NCI-H2029 treated with DMSO at 0.1 percent for 48 hours (cell line): ENCODE results near the gene ALOXE3.
"Not testable (repeated sequence)": the region's sequence is repeated elsewhere in the genome, so short reads cannot be mapped to it uniquely, and the experiment has no call there.

ENCODE experiments used
- DNase-seq: peaks from one replicate; lab custom pipeline; 2025; lab: John Stamatoyannopoulos, UW

Gene ALOXE3

GRCh38 chr17:8122422-8122923 is 4.2 kb upstream of the ALOXE3 start:
- DNase-seq, result no peak

DNA sequence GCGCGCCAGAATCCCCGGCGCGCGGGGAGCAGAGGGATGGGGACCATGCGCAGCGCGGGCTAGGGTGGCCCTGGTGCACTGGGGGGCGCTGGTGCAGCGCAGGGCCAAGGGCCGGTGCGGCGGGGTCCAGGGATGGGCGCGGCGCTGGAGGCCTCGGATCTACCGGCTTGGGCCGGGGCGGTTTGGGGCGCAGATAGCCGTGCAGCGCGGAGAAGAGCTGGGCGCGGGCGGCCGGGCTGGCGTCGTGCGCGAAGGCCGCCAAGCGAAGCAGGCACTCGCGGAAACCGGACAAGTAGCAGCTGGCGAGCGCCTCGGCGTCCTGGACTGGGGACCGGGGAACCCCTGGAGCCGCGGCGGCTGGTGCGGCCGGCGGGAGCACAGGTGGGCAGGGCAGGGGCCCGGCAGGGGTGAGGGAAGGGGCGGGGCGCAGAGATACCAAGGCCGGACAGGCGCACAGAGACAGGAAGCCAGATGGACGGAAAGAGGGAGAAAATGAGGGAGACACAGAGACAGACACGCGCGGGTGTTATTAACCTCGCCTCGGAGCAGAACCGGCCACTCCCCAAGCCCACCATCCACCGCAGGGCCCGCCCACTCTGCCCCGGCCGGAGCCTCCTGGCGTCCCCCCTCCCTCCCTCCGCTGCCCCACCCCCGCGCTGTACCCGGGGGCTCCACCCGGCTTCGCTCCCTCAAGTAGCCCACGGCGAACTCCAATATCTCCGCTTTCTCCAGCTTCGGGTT is 3.5 kb upstream of the ALOXE3 start:
- DNase-seq, result no peak

DNA sequence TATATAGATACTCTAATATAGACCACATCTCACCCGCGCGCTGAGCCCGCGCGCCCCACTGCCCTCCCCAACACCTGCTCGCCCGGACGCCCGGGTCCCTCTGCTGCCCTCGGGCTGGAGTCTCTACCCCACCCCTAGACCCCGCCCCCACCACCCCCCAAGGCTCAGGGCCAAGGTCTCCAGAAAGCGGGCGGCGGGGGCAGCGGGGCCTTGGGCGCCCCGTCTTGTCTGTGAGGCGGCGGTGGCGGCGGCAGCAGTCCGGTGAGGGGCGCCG is 3.0 kb upstream of the ALOXE3 start:
- DNase-seq, result no peak

GRCh38 chr17:8120520-8121406 is 2.4 kb upstream of the ALOXE3 start:
- peak; percentile 40 for DNase-seq

- DNase-seq, result peak; percentile 64
Observed at GRCh38 chr17:8119581-8120519, 1.5 kb upstream of the ALOXE3 start.

GRCh38 chr17:8118769-8119580 is 661 bp upstream of the ALOXE3 start:
- DNase-seq, result peak; percentile 65

GRCh38 chr17:8117367-8117979 is 841 bp downstream of the ALOXE3 start:
- no peak for DNase-seq

GRCh38 chr17:8116776-8117175 is 1.5 kb downstream of the ALOXE3 start:
- no peak for DNase-seq

GRCh38 chr17:8110907-8111306 is 7.4 kb downstream of the ALOXE3 start:
- DNase-seq, result no peak

DNA sequence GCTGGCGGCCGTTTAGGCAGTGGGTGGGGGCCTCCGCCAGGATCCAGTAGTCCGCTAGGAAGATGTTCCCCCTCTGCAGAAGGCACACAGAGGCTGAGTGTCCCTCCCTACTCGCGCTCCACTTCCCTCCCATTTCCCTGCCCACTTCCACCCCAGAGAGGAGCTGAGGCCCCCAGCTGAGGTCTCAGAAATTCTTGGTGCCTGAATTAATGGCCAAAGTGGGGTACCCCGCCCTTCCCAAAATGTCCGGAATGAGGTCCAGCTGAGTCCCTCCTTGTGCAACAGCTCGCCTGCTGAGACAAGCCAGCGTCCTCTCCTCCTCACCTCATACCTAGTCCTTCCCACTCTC is 7.9 kb downstream of the ALOXE3 start:
- no peak for DNase-seq

GRCh38 chr17:8109661-8110455 is 8.5 kb downstream of the ALOXE3 start:
- no peak for DNase-seq

- DNase-seq, result no peak
Observed at GRCh38 chr17:8108972-8109660, 9.2 kb downstream of the ALOXE3 start.

- DNase-seq, result not testable (repeated sequence)
Observed at GRCh38 chr17:8106980-8107379, 11.3 kb downstream of the ALOXE3 start.

GRCh38 chr17:8105957-8106398 is 12.3 kb downstream of the ALOXE3 start:
- no peak for DNase-seq

DNA sequence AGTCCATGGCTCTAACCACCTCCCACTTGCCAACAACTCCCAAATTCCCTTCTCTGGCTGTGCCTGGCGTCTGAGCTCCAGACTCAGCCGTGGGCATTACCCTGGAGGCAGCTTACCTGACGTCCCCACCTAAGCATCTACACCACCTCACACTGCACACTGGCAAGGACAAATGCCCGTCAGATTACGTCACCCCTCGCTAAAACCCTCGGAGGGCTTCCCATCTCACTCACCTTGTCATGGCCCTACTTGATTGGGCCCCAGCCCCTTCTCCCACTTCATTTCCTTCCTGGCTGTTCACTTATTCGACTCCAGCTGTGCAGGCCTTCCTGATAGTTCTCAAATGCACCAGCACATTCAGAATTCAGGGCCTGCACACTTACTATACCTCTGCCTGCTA is 13.4 kb downstream of the ALOXE3 start:
- no peak for DNase-seq

DNA sequence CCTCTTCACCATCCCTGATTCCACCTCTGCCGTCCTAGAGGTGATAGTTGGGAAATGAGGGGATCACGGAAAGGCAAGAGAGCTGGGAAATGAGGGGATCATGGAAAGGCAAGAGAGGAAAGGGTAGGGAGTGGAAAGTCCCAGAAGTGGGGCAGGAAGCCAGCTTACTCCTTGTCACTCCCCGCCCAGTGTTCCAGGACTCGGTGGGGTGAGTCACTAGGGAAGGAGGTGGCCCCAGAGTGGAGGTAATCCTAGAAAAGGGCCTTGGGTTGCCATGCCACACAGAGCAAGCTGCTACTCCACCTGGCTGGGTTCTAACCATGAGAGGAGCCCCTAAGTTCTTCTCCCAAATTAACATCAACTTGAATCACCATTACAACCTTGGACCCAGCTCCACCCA is 14.8 kb downstream of the ALOXE3 start:
- no peak for DNase-seq

GRCh38 chr17:8101721-8102120 is 16.6 kb downstream of the ALOXE3 start:
- no peak for DNase-seq

DNA sequence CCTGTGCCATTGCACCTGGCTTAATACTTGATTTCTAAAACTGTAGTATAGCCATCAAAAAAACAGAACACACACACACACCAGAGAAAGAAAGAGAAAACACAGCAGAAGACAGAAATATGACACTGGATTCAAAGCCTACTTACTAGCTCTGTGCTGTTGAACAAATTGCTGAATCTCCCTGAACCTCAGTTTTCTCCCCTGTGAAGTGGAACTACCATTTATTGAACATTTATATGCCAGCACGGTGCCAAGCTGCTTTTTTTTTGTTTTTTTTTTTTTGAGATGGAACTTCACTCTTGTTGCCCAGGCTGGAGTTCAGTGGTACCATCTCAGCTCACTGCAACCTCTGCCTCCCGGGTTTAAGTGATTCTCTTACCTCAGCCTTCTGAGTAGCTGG is 17.6 kb downstream of the ALOXE3 start:
- no peak for DNase-seq

- DNase-seq, result no peak
Observed at GRCh38 chr17:8100111-8100510, 18.2 kb downstream of the ALOXE3 start.

DNA sequence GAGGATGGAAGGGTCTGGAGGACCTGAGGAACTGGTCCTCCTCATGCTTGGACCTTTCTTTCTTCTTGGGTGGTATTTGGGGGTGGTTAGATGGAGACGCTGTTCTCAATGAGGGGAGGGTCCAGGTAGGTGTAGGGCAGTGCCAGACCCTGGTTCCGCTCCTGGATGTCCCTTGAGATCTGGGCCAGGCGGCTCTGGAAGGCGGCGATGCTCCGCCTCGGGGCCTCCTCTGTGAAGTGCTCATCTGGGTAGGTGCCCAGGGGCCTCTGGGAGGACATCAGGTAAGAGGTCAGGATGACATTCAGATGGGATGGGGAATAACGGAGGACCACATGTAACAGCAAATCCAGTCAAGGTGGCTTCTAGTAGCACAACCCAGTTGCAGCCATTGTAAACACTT is 21.8 kb downstream of the ALOXE3 start:
- no peak for DNase-seq
